PC-9 (cell line): Measurements from ENCODE around the gene DHRS2. TPM values are rescaled to one million over a fixed set of nuclear protein-coding genes. Genes with fewer than 3 reads are reported as not detected.
A peak's percentile ranks its signal among the peaks of the same experiment; 100 is the strongest.

Experiments used
- BruUV-seq: library from RNA; stranded (reverse); fragments of 400-500 nt; replicated peaks from 2 replicates; lab custom pipeline; 2021; lab: Mats Ljungman, UMichigan
- CTCF ChIA-PET: fragments of 300-600 bp; sonication (Branson Sonifier 250); formaldehyde crosslinking; loops from one replicate; lab custom pipeline; 2022; ENCODE audit warnings: antibody characterized with exemption; lab: Charles Lee
- POLR2A ChIA-PET: fragments of 300-600 bp; sonication (Branson Sonifier 250); formaldehyde crosslinking; loops from one replicate; lab custom pipeline; 2022; ENCODE audit warnings: antibody characterized with exemption; ENCODE audit not compliant: unreplicated experiment; lab: Charles Lee
- DNase-seq, 2 experiments: peaks; one replicate each; pipeline versions ENCODE4 v3.0.0 to v3.0.0-alpha.2; 2015 to 2022; ENCODE audit warnings: mixed read lengths in 1 of 2
- H2AFZ ChIP-seq: fragments of 200-600 bp; sonication (generic); 2 replicates; pipeline ENCODE4 v1.8.1; 2017; ENCODE audit warnings: antibody characterized with exemption
- H3F3A ChIP-seq: fragments of 200-600 bp; sonication (generic); 2 replicates; pipeline ENCODE4 v1.8.1; 2017; ENCODE audit warnings: antibody characterized with exemption, mild to moderate bottlenecking, low read depth; ENCODE audit not compliant: insufficient read depth
- H3K27ac ChIP-seq: fragments of 200-600 bp; sonication (generic); 2 replicates; pipeline ENCODE4 v1.6.1; 2016; ENCODE audit warnings: mixed run types
- H3K27me3 ChIP-seq: fragments of 200-600 bp; sonication (generic); 2 replicates; pipeline ENCODE4 v1.6.1; 2016; ENCODE audit warnings: low read depth, mixed run types; ENCODE audit not compliant: insufficient read depth
- H3K36me3 ChIP-seq: fragments of 200-600 bp; sonication (generic); 2 replicates; pipeline ENCODE4 v1.6.1; 2016; ENCODE audit warnings: low read depth, mixed run types
- H3K4me1 ChIP-seq: fragments of 200-600 bp; sonication (generic); replicated peaks from 2 replicates; pipeline ENCODE4 v1.6.1; 2016; ENCODE audit warnings: mixed run types; ENCODE audit not compliant: insufficient read depth
- H3K4me2 ChIP-seq: fragments of 200-600 bp; sonication (generic); 2 replicates; pipeline ENCODE4 v1.6.1; 2017; ENCODE audit warnings: mixed run types
- H3K4me3 ChIP-seq: fragments of 200-600 bp; sonication (generic); 2 replicates; pipeline ENCODE4 v1.6.1; 2016; ENCODE audit warnings: mixed run types
- H3K79me2 ChIP-seq: fragments of 200-600 bp; sonication (generic); 2 replicates; pipeline ENCODE4 v1.6.1; 2017; ENCODE audit warnings: low read depth, mixed run types
- H3K9me2 ChIP-seq: fragments of 200-600 bp; sonication (generic); 2 replicates; pipeline ENCODE4 v1.8.1; 2017; ENCODE audit warnings: mild to moderate bottlenecking; ENCODE audit not compliant: insufficient read depth
- H3K9me3 ChIP-seq: fragments of 200-600 bp; sonication (generic); 2 replicates; pipeline ENCODE4 v1.8.1; 2016; ENCODE audit warnings: low read depth; ENCODE audit not compliant: insufficient read depth
- H4K20me1 ChIP-seq: fragments of 200-600 bp; sonication (generic); 2 replicates; pipeline ENCODE4 v1.8.1; 2017; ENCODE audit not compliant: insufficient read depth
- EZH2 ChIP-seq: fragments of 200-600 bp; sonication (generic); IDR thresholded peaks from 2 replicates; pipeline ENCODE4 v1.8.0; 2017; ENCODE audit warnings: antibody characterized with exemption, low read depth
- intact Hi-C: fragments of 100-400 bp; cut with micrococcal nuclease; formaldehyde crosslinking; loops from one replicate; pipeline ENCODE4 v1.10.0; 2022; ENCODE audit not compliant: unreplicated experiment
- total RNA-seq: library from RNA; stranded (reverse); gene quantifications from 2 replicates; pipeline ENCODE4 v1.2.3, GENCODE V29; 2021
- TF ChIP-seq, protein P1 (sequence below): fragments of 200-600 bp; sonication (generic); conservative IDR thresholded peaks from 2 replicates; pipeline ENCODE4 v1.6.1; 2017; ENCODE audit warnings: mixed run types, antibody characterized with exemption, mild to moderate bottlenecking, moderate library complexity

DHRS2 gene
- total RNA-seq, 1 experiment from 2014 or later: 0.55 TPM

DNA sequence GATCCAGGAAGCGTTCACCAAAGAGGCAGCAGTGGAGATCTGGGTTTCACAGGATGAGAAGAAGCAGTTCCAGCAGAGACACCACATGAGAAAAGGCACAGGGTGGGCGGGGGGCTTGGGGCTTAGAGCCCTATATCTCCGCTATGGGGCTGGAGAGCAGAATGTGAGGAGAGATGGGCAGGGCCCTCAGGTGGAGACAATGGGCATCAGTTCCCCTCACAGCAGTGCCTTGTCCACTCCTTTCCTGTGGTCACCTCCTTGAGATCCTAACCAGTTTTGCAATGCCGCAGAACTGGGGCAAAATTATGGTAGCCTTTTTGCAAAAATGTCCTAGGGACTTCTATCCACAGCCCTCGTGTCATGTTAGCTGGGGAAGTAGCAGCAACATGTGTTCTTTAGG lies 27.5 kb downstream of the DHRS2 start:
- no peak overlapping the region for H3K27ac ChIP-seq
- intact Hi-C loops: loop anchor here (2.0 kb wide), 1 partner anchor 63 kb away; no protein-coding TSS in a partner anchor
- H3K79me2 ChIP-seq: no peaks in the 10 kb centered on the region
- no peak for TF ChIP-seq EZH2
- TF ChIP-seq, protein P1, sequence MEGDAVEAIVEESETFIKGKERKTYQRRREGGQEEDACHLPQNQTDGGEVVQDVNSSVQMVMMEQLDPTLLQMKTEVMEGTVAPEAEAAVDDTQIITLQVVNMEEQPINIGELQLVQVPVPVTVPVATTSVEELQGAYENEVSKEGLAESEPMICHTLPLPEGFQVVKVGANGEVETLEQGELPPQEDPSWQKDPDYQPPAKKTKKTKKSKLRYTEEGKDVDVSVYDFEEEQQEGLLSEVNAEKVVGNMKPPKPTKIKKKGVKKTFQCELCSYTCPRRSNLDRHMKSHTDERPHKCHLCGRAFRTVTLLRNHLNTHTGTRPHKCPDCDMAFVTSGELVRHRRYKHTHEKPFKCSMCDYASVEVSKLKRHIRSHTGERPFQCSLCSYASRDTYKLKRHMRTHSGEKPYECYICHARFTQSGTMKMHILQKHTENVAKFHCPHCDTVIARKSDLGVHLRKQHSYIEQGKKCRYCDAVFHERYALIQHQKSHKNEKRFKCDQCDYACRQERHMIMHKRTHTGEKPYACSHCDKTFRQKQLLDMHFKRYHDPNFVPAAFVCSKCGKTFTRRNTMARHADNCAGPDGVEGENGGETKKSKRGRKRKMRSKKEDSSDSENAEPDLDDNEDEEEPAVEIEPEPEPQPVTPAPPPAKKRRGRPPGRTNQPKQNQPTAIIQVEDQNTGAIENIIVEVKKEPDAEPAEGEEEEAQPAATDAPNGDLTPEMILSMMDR: no peak
- H3K9me3 ChIP-seq: no peaks in the 10 kb centered on the region
- H3K4me3 ChIP-seq: no peak overlapping the region
- H3K4me2 ChIP-seq: no peak overlapping the region
- DNase-seq: no peak
- H4K20me1 ChIP-seq: no peaks in the 10 kb centered on the region
- ChIA-PET CTCF (no interaction called here), POLR2A (no interaction called here)
- peaks cover 6% of the 10 kb centered on the region; the same call in 1 of the 2 replicates for H3F3A ChIP-seq
- no peak overlapping the region for H2AFZ ChIP-seq
- no peaks in the 10 kb centered on the region for H3K36me3 ChIP-seq
- H3K27me3 ChIP-seq: no peaks in the 10 kb centered on the region
- no TSS peak for BruUV-seq
- peaks cover 31% of the 10 kb centered on the region for H3K4me1 ChIP-seq
- H3K9me2 ChIP-seq: no peaks in the 10 kb centered on the region

DNA sequence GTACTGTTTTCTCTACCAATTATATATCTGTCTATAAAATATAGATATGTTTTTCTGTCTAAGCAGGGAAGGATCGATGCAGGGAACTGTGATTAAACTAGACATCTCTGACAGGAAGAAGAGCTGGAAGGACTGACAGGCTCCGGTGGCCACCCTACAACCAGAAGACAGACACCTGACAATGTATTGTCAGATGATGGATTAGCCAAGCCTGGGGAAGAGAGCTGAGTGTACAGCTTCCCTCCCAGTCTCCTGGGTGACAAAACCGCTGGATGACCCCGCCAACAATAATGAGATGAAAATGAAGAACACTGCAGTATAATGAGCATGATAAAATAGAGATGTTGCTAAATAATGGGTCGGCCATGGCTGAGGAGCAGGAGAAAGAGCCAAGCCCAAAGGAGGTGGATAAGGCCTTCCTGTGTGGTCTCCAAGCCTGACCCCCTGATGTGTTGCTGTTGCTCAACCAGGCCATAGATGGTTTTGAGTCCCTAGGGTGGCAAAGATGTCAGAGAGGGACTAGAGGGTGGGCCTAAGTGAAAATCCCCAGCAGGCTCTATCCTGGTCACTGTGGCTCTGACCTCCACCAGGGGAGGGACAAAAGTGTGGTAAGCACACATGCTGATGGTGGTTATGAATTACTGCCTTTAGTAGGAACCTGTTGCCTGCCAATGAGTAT lies 28.2 kb downstream of the DHRS2 start:
- Histone ChIP-seq H3K36me3 (no peaks in the 10 kb centered on the region), H3K27ac (no peak overlapping the region), H3K27me3 (no peaks in the 10 kb centered on the region), H2AFZ (no peak overlapping the region), H3K9me3 (no peaks in the 10 kb centered on the region), H3K4me2 (no peak overlapping the region), H3K9me2 (no peaks in the 10 kb centered on the region), H3K4me1 (peaks cover 31% of the 10 kb centered on the region), H3K79me2 (no peaks in the 10 kb centered on the region), H3F3A (peaks cover 6% of the 10 kb centered on the region; the same call in 1 of the 2 replicates), H4K20me1 (no peaks in the 10 kb centered on the region), H3K4me3 (no peak overlapping the region)
- intact Hi-C loops: loop anchor here (2.0 kb wide), 1 partner anchor 62 kb away; no protein-coding TSS in a partner anchor
- BruUV-seq: no TSS peak
- ChIA-PET CTCF (no interaction called here), POLR2A (no interaction called here)
- TF ChIP-seq EZH2: no peak
- TF ChIP-seq, protein P1: no peak
- no peak for DNase-seq

DNA sequence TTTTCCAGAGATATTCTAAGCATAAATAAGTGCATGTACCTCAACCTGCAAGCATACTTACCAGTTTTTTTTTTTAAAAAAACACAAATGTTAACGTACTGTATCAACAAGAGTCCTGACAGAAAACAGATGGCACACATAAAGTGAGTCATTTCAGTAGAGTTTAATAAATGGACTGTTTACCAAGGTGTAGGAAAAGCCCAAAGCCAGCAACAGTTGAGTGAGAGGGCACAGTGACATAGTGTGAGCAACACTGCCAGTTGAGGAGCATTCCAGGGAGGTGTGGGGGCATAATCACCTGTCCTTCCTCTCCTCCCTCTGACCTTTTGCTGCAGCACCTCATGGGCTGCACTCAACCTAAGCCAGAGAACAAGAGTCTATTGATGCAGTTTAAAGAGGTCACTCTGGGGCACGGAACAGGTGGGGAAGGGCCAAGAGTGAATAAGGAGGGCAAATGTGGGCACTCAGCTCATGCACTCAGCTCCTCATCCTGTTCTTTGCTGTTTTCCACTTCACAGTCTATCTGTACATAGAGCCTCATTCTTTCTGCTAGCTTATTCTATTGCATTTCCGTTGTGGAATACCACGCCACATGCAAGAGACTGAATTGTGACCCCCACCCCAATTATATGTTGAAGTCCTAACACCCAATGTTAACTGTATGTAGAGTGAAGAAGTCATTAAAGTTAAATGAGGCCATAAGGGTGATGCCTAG lies 29.3 kb downstream of the DHRS2 start:
- TF ChIP-seq EZH2: no peak
- TF ChIP-seq, protein P1: no peak
- Histone ChIP-seq H3K9me3 (no peaks in the 10 kb centered on the region), H3K27ac (peak overlapping the region; percentile 63), H3K4me3 (no peak overlapping the region), H3K79me2 (no peaks in the 10 kb centered on the region), H3F3A (peaks cover 6% of the 10 kb centered on the region; the same call in 1 of the 2 replicates), H3K4me1 (peaks cover 31% of the 10 kb centered on the region), H3K36me3 (no peaks in the 10 kb centered on the region), H4K20me1 (no peaks in the 10 kb centered on the region), H2AFZ (no peak overlapping the region), H3K27me3 (no peaks in the 10 kb centered on the region), H3K9me2 (no peaks in the 10 kb centered on the region), H3K4me2 (peak overlapping the region; percentile 53)
- POLR2A ChIA-PET: interaction anchor here (0.7 kb wide), 2 partner anchors 29 to 232 kb away, joined by 4 to 6 read pairs; no protein-coding TSS in a partner anchor
- DNase-seq: peak in 1 of 2 experiments; percentile 73
- BruUV-seq: no TSS peak
- intact Hi-C loops: loop anchor here (1.0 to 5.0 kb wide), 5 partner anchors 33 to 264 kb away; no protein-coding TSS in a partner anchor
- CTCF ChIA-PET: interaction anchor here (0.6 to 1.7 kb wide), 13 partner anchors 10 to 1278 kb away, joined by 3 to 20 read pairs (median 5); partner anchors contain the start of gene DHRS4
